HG03558 (cell line): Measurements from ENCODE around the gene RHOB.
"Not testable (repeated sequence)": the region's sequence is repeated elsewhere in the genome, so short reads cannot be mapped to it uniquely, and the experiment has no call there.

ENCODE experiments used
- ATAC-seq: cut with Tn5 transposase; IDR thresholded peaks from one replicate; pipeline ENCODE4 v1.9.1; 2021; ENCODE audit warnings: moderate number of reproducible peaks; ENCODE audit not compliant: unreplicated experiment; ENCODE audit errors: extremely low read depth

The RHOB gene

DNA sequence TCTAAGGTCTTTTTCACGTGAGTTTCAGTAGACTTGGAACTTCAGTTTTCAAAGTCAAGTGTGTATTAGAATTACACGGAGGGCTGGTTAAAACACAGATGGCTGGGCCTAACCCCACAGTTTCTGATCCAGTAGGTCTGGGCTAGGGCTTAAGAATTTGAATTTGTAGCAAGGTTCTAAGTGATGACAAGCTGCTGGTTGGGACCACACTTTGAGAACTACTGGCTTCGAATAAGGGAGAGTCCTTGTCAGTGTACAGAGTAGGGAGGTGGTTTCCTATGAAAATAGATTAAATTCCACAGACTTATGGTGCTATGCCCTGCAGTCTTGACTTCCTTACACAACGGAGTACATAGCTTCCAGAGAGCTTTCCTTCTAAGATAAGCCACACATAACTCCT, 4.5 kb downstream of the RHOB start:
- no peak for ATAC-seq

DNA sequence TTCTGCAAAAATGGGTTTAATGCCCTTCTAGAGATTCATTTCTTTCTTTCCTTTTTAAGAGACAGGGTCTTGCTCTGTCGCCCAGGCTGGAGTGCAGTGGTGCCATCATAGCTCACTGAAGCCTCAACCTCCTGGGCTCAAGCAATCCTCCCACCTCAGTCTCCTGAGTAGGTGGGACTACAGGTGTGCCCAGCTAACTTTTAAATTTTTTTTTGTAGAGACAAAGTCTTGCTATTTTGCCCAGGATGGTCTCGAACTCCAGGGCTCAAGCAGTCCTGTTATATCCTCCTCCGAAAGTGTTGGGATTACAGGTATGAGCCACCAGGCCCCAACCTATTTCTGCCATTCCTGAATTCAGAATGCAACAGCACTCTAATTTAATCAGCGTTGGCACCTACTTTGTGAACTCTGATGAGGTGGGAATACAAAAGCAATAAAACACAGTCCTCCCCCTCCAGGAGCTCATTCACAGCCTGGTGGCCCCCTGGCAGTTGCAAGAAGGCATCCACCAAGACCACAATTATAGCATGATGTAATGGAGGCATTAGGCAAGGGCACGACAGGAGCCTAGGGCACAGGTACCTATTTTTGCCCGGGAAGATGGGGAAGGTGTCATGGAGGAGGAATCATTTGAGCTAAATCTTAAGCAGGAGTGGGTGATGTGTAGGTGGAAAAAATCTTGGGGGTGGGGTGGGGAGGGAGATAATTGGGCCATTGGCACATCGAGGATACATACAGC, 5.1 kb downstream of the RHOB start:
- no peak for ATAC-seq

DNA sequence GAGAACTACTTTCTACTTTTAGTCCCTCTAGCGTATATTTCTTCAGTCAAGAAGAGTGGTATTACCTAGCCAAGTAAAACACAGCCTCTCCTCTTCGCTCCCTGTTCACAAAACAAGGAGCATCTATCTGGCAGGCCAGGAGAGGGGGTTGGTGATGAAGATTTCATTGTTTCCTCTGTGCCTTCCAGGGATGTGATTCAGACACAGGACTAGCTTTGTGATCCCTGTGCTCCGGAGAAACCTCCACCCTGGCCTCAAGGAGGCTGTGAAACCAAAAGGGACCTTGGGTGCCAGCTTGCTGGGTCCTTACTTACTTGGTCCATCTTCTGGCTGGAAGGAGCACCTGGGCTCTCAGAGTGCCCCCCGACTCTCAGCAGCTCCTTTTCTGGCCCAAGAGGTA, 5.7 kb downstream of the RHOB start:
- ATAC-seq: no peak

DNA sequence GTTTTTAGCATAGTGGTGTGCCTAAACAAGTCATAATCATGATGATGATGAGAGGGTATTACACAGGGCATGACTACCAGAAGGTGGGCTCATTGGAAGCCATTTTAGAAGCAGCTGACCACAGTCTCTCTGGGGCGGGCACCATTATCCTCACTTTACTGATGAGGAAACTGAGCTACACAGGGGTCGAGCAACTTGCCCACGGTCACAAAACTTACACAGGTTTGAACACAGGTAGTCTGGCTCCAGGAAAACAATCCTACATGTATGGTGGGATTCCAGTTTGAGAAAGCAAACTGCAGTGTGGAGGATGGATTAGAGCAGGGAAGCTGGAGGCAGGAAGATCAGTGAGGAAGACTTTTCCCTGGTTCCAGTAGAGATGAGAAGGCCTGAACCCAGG, 6.2 kb downstream of the RHOB start:
- ATAC-seq: no peak

GRCh38 chr2:20454036-20454981, 7.4 kb downstream of the RHOB start:
- no peak for ATAC-seq

DNA sequence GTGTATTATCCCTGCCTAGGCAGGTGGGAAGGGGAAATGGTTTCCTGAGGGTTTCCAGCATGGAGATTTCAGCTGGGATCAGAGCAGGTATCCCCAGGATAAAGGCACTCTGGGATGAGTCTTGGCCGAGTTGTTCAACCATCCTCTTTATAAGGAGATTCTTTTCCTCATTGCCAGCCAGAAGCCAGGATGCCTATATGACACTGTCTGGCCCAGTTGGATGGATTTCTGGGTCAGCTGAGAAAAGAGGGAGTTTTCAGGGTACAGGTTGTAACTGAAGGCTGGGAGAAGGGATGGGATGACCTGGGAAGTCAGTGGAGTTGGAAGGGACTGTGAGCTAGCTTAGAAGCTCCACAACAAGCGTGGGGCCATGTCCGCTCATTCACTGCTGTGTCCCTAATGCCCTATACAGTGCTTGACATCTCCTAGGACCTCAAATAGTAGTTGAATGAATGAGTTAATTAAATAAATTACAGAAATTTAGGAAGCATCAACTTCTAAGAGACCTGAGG, 8.3 kb downstream of the RHOB start:
- ATAC-seq: no peak

DNA sequence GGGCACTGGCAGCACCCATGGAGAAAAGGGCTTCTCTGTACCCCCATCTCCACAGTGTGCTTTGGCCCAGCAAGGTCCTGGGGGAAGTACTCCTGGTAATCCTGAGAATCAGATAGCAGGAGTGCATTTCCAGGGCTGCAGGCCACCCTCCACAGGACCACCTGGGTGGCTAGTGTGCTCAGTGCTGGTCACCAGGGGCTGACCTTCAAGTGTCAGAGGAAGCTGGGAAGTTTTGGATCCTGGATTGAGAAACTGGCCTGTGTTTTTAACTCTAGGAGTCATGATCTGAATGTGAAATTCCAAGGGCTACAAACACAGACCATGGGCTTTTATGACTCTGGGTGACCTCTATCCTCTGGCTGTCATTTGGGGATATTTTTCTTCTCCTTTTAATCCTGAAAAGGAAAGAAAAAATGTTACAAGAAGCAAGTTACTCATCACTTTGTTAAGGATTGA, 9.3 kb downstream of the RHOB start:
- ATAC-seq: no peak

DNA sequence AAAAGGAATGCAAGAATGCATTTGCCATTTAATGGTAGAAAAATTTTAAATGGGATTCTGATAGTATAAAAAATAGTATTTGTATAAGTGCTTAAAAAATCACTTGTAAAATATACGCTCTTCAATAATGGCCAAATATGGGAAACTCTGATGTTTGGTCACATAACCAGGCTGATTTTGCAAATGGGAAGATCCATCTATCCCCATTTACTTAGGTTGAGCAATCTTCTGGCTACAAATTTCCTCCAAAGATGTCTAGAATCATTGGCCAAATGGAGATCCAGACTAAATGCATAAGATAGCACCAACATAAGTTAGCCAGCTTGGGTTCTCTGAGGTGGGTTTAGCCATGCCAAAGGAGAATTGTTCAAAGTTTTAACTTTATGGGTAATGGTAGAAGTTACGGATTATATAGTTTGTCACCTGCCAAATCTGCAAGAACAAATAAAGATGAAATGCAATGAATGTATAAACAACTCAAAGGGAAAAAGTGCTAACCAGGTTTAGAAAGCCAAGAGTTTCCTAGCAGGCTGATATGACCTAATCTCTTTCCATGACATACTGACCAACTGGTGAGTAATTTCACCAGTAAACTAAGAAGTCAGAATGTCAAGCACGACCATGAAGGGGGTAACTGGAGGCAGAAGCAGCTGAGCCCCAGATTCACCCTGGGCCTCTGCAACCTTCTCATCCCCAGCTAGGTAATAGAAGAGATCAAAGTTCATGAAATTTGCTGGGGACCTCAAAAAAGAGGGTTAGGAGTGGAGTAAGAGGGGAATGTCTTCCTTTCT, 10.0 kb downstream of the RHOB start:
- ATAC-seq: no peak

- no peak for ATAC-seq
Measured at GRCh38 chr2:20457661-20458630, 11.1 kb downstream of the RHOB start.

DNA sequence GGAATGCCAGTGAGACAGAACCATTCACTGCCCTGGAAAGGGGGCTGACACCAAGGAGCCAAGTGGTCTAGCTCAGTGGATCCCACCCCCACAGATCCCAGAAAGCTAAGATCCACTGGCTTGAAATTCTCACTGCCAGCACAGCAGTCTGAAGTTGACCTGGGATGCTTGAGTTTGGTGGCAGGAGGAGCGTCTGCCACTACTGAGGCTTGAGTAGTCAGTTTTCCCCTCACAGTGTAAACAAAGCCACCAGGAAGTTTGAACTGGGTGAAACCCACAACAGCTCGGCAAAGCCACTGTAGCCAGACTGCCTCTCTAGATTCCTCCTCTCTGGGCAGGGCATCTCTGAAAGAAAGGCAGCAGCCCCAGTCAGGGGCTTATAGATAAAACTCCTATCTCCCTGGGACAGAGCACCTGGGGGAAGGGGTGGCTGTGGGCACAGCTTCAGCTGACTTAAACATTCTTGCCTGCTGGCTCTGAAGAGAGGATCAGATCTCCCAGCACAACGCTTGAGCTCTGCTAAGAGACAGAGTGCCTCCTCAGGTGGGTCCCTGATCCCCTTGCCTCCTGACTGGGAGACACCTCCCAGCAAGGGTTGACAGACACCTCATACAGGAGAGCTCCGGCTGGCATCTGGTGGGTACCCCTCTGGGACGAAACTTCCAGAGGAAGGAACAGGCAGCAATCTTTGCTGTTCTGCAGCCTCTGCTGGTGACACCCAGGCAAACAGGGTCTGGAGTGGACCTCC, 12.0 kb downstream of the RHOB start:
- not testable (repeated sequence) for ATAC-seq

DNA sequence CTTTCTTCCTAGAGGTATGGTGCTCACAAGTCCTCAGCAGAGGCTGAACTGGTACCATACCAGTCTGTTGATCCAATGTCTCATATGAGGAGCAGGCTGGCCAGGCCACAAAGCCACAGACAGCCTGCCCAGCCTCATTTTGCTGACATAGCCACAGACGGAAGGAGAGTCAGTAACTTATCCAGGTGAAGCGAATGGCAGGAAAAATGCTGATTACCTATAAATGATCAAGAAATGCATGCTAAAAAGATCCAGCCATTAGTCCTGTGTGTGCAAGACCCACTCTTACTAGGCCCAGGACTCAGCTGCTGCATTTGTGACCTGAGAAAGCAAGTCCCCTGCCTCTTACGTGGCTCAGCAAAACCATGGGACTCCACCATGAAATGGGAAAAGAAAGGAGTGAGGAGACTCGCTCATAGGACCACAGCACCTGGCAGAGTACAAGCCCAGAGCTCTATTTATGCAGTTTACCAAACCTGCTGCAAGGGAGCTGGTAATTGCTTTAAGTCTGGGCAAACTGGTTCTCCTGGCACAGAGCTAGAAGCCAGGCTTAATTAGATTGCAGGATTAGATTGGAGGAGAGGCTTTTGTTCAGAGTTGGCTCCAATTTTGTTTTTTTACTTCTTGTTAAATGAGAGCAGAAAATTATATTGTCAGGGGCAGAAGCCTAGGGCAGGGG, 19.0 kb downstream of the RHOB start:
- ATAC-seq: no peak

DNA sequence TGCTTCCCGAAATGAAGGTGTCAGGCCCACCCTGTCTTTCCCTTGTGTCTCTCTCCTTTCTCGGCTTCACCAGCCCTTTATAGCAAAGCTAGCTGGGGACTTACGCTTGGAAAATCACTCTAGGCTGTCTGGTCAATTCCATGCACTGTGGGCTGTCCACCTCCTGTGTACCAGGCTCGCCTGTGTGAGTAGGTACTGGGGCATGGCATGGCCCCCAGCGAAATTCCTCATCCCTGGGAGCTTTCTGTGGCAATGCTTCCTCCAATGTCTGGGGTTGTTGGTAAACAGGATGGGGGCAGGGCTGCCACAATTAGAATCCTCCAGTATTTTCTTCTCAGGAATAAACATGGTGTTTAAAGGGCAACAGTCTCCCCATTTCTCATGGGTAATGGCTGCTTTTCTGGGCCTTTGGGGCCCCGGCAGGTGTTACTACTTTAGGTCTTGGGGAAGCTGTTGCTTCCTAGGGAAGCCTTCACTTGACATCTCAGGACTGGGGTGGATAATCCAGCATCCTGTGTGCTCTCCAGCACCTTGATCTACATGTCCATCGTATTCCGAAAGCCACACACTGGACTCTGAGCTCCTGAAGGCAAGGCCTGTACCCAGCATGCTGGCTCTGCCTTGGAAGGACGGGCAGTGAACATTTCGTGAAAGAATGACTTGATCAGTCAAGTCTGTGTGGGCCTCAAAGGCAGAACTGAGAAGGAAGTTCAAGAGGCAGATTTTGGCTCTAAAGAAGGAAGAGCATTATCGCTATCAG, 21.1 kb downstream of the RHOB start:
- no peak for ATAC-seq

GRCh38 chr2:20468549-20469500, 22.0 kb downstream of the RHOB start:
- no peak for ATAC-seq

DNA sequence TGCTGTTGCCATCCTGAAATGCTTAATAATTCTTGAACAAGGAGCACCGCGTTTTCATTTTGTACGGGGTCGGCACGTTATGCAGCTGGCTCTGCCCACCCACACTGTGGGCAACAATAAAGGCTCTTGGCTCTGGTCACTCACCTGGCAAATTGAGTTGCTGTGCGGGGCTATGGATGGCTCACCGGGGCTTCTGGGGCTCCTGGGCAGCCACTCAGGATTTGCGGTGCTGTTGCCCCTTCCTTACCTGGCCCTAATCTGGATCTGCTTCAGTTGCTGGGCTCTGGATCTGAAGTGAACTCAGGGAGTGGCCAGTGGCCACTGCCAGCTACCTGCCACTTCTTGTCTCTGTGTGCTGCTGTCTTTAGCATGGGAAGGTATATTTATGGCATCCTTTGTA, 22.7 kb downstream of the RHOB start:
- ATAC-seq: no peak

DNA sequence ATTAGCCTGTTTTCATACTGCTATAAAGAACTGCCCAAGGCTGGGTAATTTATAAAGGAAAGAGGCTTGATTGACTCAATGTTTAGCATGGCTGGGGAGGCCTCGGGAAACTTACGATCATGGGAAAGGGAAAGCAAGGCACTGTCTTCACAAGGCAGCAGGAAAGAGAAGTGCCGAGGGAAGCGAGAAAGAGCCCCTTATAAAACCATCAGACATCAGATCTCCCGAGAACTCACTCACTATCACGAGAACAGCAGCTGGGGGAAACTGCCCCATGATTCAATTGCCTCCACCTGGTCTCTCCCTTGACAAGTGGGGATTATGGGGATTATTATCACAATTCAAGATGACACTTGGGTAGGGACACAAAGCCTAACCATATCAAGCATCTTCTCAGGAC, 23.3 kb downstream of the RHOB start:
- ATAC-seq: no peak

- no peak for ATAC-seq
Measured at GRCh38 chr2:20471148-20471547, 24.3 kb downstream of the RHOB start.
